Immature natural killer cell (primary cell): ENCODE data around the gene PMEL. TPM values are rescaled to one million over a fixed set of nuclear protein-coding genes. Genes with fewer than 3 reads are reported as not detected.
A peak's percentile ranks its signal among the peaks of the same experiment; 100 is the strongest.

Source experiments
- DNase-seq, 3 donors: peaks; one replicate each; pipeline ENCODE4 v3.0.0; 2022; ENCODE audit warnings: mixed read lengths in 1 of 3
- H3K27ac Mint-ChIP-seq, 6 donors: one replicate each; pipeline ENCODE4 v1.8.0; 2020; ENCODE audit warnings: mixed read lengths in 6 of 6, mild to moderate bottlenecking in 5 of 6, inconsistent platforms in 4 of 6, moderate library complexity in 3 of 6
- H3K27me3 Mint-ChIP-seq, 3 donors: one replicate each; pipeline ENCODE4 v1.8.0; 2020 to 2021; ENCODE audit warnings: low read depth in 3 of 3, mild to moderate bottlenecking in 3 of 3, mixed read lengths in 3 of 3, moderate library complexity in 3 of 3, inconsistent platforms in 1 of 3
- H3K36me3 Mint-ChIP-seq, 3 donors: one replicate each; pipeline ENCODE4 v1.8.0; 2020; ENCODE audit warnings: mixed read lengths in 3 of 3, inconsistent platforms in 2 of 3, mild to moderate bottlenecking in 2 of 3
- H3K4me1 Mint-ChIP-seq, 2 donors: one replicate each; pipeline ENCODE4 v1.8.0; 2020; ENCODE audit warnings: inconsistent platforms in 2 of 2, mild to moderate bottlenecking in 2 of 2, mixed read lengths in 2 of 2, moderate library complexity in 1 of 2
- H3K4me3 Mint-ChIP-seq, 5 donors: one replicate each; pipeline ENCODE4 v1.8.0; 2020; ENCODE audit warnings: mild to moderate bottlenecking in 5 of 5, mixed read lengths in 5 of 5, inconsistent platforms in 3 of 5, moderate library complexity in 3 of 5
- H3K9me3 Mint-ChIP-seq, 6 donors: one replicate each; pipeline ENCODE4 v1.8.0; 2020; ENCODE audit warnings: mild to moderate bottlenecking in 6 of 6, mixed read lengths in 6 of 6, inconsistent platforms in 4 of 6, moderate library complexity in 3 of 6
- polyA plus RNA-seq, 3 donors: library from polyadenylated mRNA; unstranded; fragments of 300-500 nt; fragmentation: Illumina TruSeq; gene quantifications; one replicate each; pipeline ENCODE4 v1.2.3, GENCODE V29; 2021

PMEL gene
- polyA plus RNA-seq, 3 donors from 2014 or later, result 0.44 TPM; not detected in 2

- DNase-seq, result no peak
- Mint-ChIP-seq H3K9me3 (no peaks in the 10 kb centered on the region), H3K4me1 (no peaks in the 10 kb centered on the region), H3K27ac (peak overlapping the region in 3 of 6 donors; percentile 23 to 70 (median 57)), H3K4me3 (no peak overlapping the region), H3K27me3 (peaks cover 0 to 2% (median 0%) of the 10 kb centered on the region in 3 donors), H3K36me3 (peaks cover 7 to 33% (median 9%) of the 10 kb centered on the region in 3 donors)
Measured at GRCh38 chr12:55955344-55955743, 10.5 kb downstream of the PMEL start.

- Mint-ChIP-seq H3K27ac (no peak overlapping the region), H3K9me3 (no peaks in the 10 kb centered on the region), H3K4me1 (no peaks in the 10 kb centered on the region), H3K4me3 (no peak overlapping the region), H3K27me3 (peaks cover 0 to 1% (median under 1%) of the 10 kb centered on the region in 3 donors), H3K36me3 (peaks cover 35 to 53% (median 39%) of the 10 kb centered on the region in 3 donors)
- DNase-seq, result no peak
Measured at GRCh38 chr12:55946553-55946952, 19.3 kb downstream of the PMEL start.

DNA sequence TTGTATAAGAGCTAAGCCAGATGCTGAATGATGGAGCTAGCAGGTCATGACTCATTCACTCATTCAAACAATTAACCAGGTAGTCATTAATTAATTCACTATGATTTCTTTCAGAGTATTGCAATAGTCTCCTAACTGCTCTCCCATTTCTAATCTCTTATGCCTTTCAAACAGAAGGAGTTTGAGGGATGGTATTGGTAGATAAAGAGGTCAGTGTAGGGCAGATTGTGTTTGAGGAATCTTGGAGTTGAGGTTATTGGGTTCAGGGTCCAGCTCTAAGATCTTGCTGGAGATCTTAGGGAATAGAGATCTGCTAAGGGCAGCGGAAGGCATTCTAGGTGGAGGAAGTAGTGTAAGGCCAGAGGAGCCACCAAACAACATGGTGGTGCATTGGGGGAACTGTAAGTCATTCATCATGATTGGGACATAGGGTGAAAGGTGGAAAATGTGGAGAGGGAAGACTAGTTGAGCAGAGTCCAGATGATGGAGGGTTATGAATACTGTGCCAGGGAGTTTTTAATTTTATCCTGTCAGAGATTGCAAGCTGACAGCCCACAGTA lies 23.2 kb downstream of the PMEL start:
- H3K27me3 Mint-ChIP-seq, result peaks cover 0 to 1% (median 0%) of the 10 kb centered on the region in 3 donors
- peak overlapping the region in 1 of 6 donors; percentile 53 for H3K27ac Mint-ChIP-seq
- H3K4me1 Mint-ChIP-seq, result peaks cover 12 to 13% of the 10 kb centered on the region in 2 donors
- peaks cover 33 to 63% (median 39%) of the 10 kb centered on the region in 3 donors for H3K36me3 Mint-ChIP-seq
- no peak for DNase-seq
- H3K9me3 Mint-ChIP-seq, result no peaks in the 10 kb centered on the region
- no peak overlapping the region for H3K4me3 Mint-ChIP-seq

DNA sequence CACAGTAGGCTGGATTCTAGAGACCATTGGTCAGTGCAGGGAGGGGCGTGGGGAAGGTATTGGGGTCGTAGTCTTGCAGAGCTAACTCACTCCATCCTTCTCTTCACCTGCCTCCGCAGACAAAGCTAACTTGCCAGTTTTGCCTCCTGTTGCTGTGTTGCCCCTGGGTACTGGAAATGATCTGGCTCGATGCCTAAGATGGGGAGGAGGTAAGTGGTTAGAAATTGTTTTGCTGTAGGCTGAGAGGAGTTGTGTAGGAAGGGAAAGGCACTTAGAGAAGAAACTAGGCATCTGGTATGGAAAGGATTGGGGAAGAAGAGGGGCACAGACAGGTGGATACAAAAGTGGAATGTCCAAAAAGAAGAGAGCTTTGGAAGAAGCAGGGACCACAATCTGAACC lies 23.8 kb downstream of the PMEL start:
- Mint-ChIP-seq H3K27me3 (peaks cover 0 to 1% (median 0%) of the 10 kb centered on the region in 3 donors), H3K4me3 (no peak overlapping the region), H3K36me3 (peaks cover 38 to 65% (median 39%) of the 10 kb centered on the region in 3 donors), H3K9me3 (no peaks in the 10 kb centered on the region), H3K27ac (peak overlapping the region in 2 of 6 donors; percentile 16 to 73), H3K4me1 (peaks cover 12 to 13% of the 10 kb centered on the region in 2 donors)
- DNase-seq, result no peak

GRCh38 chr12:55940065-55940732 lies 25.6 kb downstream of the PMEL start:
- Mint-ChIP-seq H3K27me3 (peaks cover 0 to 2% (median 1%) of the 10 kb centered on the region in 3 donors), H3K9me3 (no peaks in the 10 kb centered on the region), H3K4me3 (peak overlapping the region in 3 of 5 donors; percentile 30 to 49 (median 43)), H3K36me3 (peaks cover 34 to 56% (median 35%) of the 10 kb centered on the region in 3 donors), H3K27ac (peak overlapping the region; percentile 31 to 77 (median 62)), H3K4me1 (peaks cover 12 to 17% of the 10 kb centered on the region in 2 donors)
- peak; percentile 81 to 84 (median 83) for DNase-seq

GRCh38 chr12:55938826-55939501 lies 26.9 kb downstream of the PMEL start:
- H3K27me3 Mint-ChIP-seq, result peaks cover 0 to 2% (median 1%) of the 10 kb centered on the region in 3 donors
- no peaks in the 10 kb centered on the region for H3K9me3 Mint-ChIP-seq
- peak overlapping the region in 3 of 6 donors; percentile 9 to 30 (median 23) for H3K27ac Mint-ChIP-seq
- peaks cover 29 to 48% (median 30%) of the 10 kb centered on the region in 3 donors for H3K36me3 Mint-ChIP-seq
- H3K4me1 Mint-ChIP-seq, result peaks cover 18 to 20% of the 10 kb centered on the region in 2 donors
- no peak overlapping the region for H3K4me3 Mint-ChIP-seq
- no peak for DNase-seq

GRCh38 chr12:55937981-55938380 lies 27.9 kb downstream of the PMEL start:
- Mint-ChIP-seq H3K4me1 (peaks cover 24% of the 10 kb centered on the region in 2 donors), H3K36me3 (peaks cover 20 to 39% (median 22%) of the 10 kb centered on the region in 3 donors), H3K4me3 (no peak overlapping the region), H3K27ac (peak overlapping the region in 1 of 6 donors; percentile 1), H3K27me3 (peaks cover 0 to 2% (median 1%) of the 10 kb centered on the region in 3 donors), H3K9me3 (no peaks in the 10 kb centered on the region)
- no peak for DNase-seq

- H3K9me3 Mint-ChIP-seq, result no peaks in the 10 kb centered on the region
- peaks cover 10 to 22% (median 12%) of the 10 kb centered on the region in 3 donors for H3K36me3 Mint-ChIP-seq
- DNase-seq, result no peak
- H3K4me1 Mint-ChIP-seq, result peaks cover 42% of the 10 kb centered on the region in 2 donors
- peak overlapping the region in 1 of 6 donors; percentile 62 for H3K27ac Mint-ChIP-seq
- peaks cover 4 to 8% (median 7%) of the 10 kb centered on the region in 3 donors for H3K27me3 Mint-ChIP-seq
- H3K4me3 Mint-ChIP-seq, result no peak overlapping the region
Measured at GRCh38 chr12:55935738-55936151, 30.1 kb downstream of the PMEL start.

DNA sequence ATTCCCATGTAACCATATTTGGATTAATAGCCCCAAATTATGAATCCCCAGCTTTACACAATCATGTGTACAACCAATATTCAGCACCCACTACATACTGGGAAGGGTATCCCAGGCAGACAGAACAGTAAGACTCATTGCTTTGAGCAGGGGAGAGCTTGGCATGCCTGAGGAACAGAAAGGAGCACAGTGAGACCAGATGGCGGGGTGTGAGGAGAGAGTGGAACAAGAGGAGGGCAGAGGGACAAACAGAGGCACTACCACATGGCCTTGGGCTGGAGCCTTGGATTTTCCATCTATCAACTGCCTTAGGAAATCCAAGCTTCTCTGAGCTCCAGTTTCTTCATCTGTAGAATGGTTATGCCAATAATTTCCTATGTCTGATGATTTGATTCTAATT lies 31.1 kb downstream of the PMEL start:
- DNase-seq, result no peak
- peaks cover 4 to 14% (median 12%) of the 10 kb centered on the region in 3 donors for H3K36me3 Mint-ChIP-seq
- H3K4me3 Mint-ChIP-seq, result no peak overlapping the region
- no peaks in the 10 kb centered on the region for H3K9me3 Mint-ChIP-seq
- H3K27ac Mint-ChIP-seq, result peak overlapping the region in 4 of 6 donors; percentile 5 to 76 (median 32)
- peaks cover 42% of the 10 kb centered on the region in 2 donors for H3K4me1 Mint-ChIP-seq
- peaks cover 7 to 8% (median 7%) of the 10 kb centered on the region in 3 donors for H3K27me3 Mint-ChIP-seq

- Mint-ChIP-seq H3K27ac (peak overlapping the region in 5 of 6 donors; percentile 17 to 60 (median 23)), H3K4me1 (peaks cover 47% of the 10 kb centered on the region in 2 donors), H3K4me3 (peak overlapping the region in 4 of 5 donors; percentile 11 to 34 (median 14)), H3K9me3 (no peaks in the 10 kb centered on the region), H3K36me3 (peaks cover 4 to 11% (median 10%) of the 10 kb centered on the region in 3 donors), H3K27me3 (peaks cover 7 to 8% (median 7%) of the 10 kb centered on the region in 3 donors)
- DNase-seq, result no peak
Measured at GRCh38 chr12:55933799-55934742, 31.8 kb downstream of the PMEL start.

GRCh38 chr12:55933169-55933798 lies 32.6 kb downstream of the PMEL start:
- Mint-ChIP-seq H3K9me3 (no peaks in the 10 kb centered on the region), H3K27ac (peak overlapping the region in 4 of 6 donors; percentile 93 to 98 (median 98)), H3K27me3 (peaks cover 7 to 8% (median 7%) of the 10 kb centered on the region in 3 donors), H3K4me1 (peaks cover 50 to 53% of the 10 kb centered on the region in 2 donors), H3K36me3 (peaks cover 4 to 7% (median 7%) of the 10 kb centered on the region in 3 donors), H3K4me3 (peak overlapping the region; percentile 96 to 100 (median 99))
- no peak for DNase-seq

DNA sequence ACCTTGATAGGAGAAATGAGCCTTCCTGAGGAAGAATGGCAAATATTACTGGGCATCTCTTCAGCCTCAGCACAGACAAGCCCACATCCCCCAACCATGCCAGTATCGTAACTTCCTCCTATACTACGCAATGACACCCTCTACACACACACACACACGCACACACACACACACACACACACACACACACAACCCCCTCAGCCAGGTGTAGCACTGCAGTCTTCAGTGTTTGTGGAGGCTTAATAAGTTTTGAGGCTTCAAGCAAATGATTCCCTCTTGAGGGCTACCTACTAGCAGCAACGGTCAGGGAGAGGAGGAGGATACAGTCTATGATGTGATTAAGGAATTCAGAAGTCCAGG lies 33.3 kb downstream of the PMEL start:
- Mint-ChIP-seq H3K27ac (peak overlapping the region; percentile 93 to 99 (median 98)), H3K4me1 (peaks cover 56 to 59% of the 10 kb centered on the region in 2 donors), H3K9me3 (no peaks in the 10 kb centered on the region), H3K27me3 (peaks cover 7 to 11% (median 7%) of the 10 kb centered on the region in 3 donors), H3K4me3 (peak overlapping the region; percentile 96 to 100 (median 99)), H3K36me3 (peaks cover 4 to 7% (median 6%) of the 10 kb centered on the region in 3 donors)
- DNase-seq, result peak; percentile 39 to 57 (median 51)
